Sigmoid colon (tissue), 7 donors: Measurements from ENCODE around the gene NPTN. TPM values are rescaled to one million over a fixed set of nuclear protein-coding genes. Genes with fewer than 3 reads are reported as not detected.

Source experiments
- DNase-seq: peaks from one replicate; pipeline ENCODE4 v3.0.0-alpha.2; 2019
- H3K27ac ChIP-seq, 4 donors: fragments of 200-600 bp; sonication (generic); one replicate each; pipeline ENCODE4 v1.5.1; 2016 to 2019; ENCODE audit warnings: mild to moderate bottlenecking in 1 of 4
- H3K27me3 ChIP-seq, 3 donors: fragments of 200-600 bp; sonication (generic); one replicate each; pipeline ENCODE4 v1.5.1; 2019; ENCODE audit warnings: mild to moderate bottlenecking in 1 of 3
- H3K36me3 ChIP-seq, 4 donors: fragments of 200-600 bp; sonication (generic); one replicate each; pipeline ENCODE4 v1.5.1; 2016 to 2019
- H3K4me1 ChIP-seq, 4 donors: fragments of 200-600 bp; sonication (generic); one replicate each; pipeline ENCODE4 v1.5.1; 2017 to 2019
- H3K4me3 ChIP-seq, 4 donors: fragments of 200-600 bp; sonication (generic); one replicate each; pipeline ENCODE4 v1.5.1; 2017 to 2019; ENCODE audit warnings: mild to moderate bottlenecking in 2 of 4, moderate library complexity in 1 of 4
- H3K9me3 ChIP-seq, 4 donors: fragments of 200-600 bp in 3 of 4; sonication (generic) in 3 of 4; one replicate each; pipeline versions ENCODE4 v1.5.1 to v1.6.1; 2013 to 2019
- EP300 ChIP-seq, 4 donors: sonication (generic); formaldehyde crosslinking; IDR thresholded peaks; one replicate each; pipeline ENCODE4 v1.6.1; 2017; ENCODE audit warnings: antibody characterized with exemption in 4 of 4
- POLR2A ChIP-seq, 2 donors: fragments of 450-650 bp; IDR thresholded peaks; one replicate each; pipeline ENCODE4 v1.6.1; 2016; ENCODE audit warnings: antibody characterized with exemption in 2 of 2, mild to moderate bottlenecking in 2 of 2, moderate library complexity in 2 of 2
- POLR2AphosphoS5 ChIP-seq, 4 donors: sonication (generic); formaldehyde crosslinking; IDR thresholded peaks; one replicate each; pipeline ENCODE4 v1.6.1; 2017; ENCODE audit warnings: antibody characterized with exemption in 4 of 4
- WGBS, 2 donors: extraction: QIAGEN DNeasy Blood & Tissue Kit; methylation state at CpG; one replicate each; pipeline ENCODE4 v1.1.7; 2013; 5-methylcytosine and 5-hydroxymethylcytosine counted together
- intact Hi-C: fragments of 100-400 bp; cut with DNase I; formaldehyde crosslinking; loops from one replicate; pipeline ENCODE4 v1.15.1; 2023
- polyA plus RNA-seq, 3 donors: library from polyadenylated mRNA; stranded (reverse); fragments of 200-250 nt; gene quantifications; one replicate each; pipeline ENCODE4 v1.2.3, GENCODE V29; 2013
- total RNA-seq, 4 donors: library from RNA; depleted of rRNA; stranded (reverse); fragments of >200 nt; gene quantifications; one replicate each; pipeline ENCODE4 v1.1.0, GENCODE V29; 2016
- TF ChIP-seq, protein P1 (sequence below), 4 experiments: fragments of 450-650 bp in 3 of 4; fragments of 200-600 bp in 1 of 4; IDR thresholded peaks; one replicate each; pipeline ENCODE4 v1.5.1; 2016 to 2019; ENCODE audit warnings: antibody characterized with exemption in 4 of 4, mild to moderate bottlenecking in 3 of 4, moderate library complexity in 2 of 4
- donor health status: healthy with polysubstance abuse.
- donor health status: Bipolar disorder and iron deficiency.
- donor health status: healthy.

NPTN gene
- total and polyA plus RNA-seq, 7 donors, result 40.8 to 320 (median 216) TPM

DNA sequence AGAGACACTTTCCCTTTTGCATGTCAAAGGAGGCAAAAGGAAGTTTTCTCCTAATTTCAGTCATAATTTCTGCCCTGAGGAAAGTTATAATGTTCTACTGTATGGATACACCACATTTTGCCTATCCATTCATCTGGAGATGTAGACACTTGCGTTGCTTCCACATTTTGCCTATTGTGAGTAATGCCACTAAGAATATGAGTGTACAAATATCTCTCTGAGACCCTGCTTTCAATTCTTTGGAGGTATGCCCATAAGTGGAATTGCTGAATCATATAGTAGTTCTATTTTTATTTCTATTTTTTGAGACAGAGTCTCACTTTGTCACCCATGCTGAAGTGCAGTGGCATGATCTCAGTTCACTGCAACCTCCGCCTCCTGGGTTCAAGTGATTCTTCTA, 47.4 kb upstream of the NPTN start:
- Histone ChIP-seq H3K9me3 (no peaks in the 10 kb centered on the region), H3K4me1 (peaks cover 0 to 22% (median 20%) of the 10 kb centered on the region in 4 donors), H3K27ac (no peak overlapping the region), H3K36me3 (no peaks in the 10 kb centered on the region), H3K4me3 (no peak overlapping the region), H3K27me3 (no peaks in the 10 kb centered on the region)
- WGBS, 2 donors, result 88 to 96% methylated on average over 2 of the region's 2 CpGs
- intact Hi-C loops, result no loop called here
- DNase-seq, result no peak
- TF ChIP-seq POLR2A (IDR thresholded peaks at IDR 0.05) (no peak), EP300 (IDR thresholded peaks at IDR 0.05) (no peak), POLR2AphosphoS5 (IDR thresholded peaks at IDR 0.05) (no peak)
- TF ChIP-seq, protein P1, sequence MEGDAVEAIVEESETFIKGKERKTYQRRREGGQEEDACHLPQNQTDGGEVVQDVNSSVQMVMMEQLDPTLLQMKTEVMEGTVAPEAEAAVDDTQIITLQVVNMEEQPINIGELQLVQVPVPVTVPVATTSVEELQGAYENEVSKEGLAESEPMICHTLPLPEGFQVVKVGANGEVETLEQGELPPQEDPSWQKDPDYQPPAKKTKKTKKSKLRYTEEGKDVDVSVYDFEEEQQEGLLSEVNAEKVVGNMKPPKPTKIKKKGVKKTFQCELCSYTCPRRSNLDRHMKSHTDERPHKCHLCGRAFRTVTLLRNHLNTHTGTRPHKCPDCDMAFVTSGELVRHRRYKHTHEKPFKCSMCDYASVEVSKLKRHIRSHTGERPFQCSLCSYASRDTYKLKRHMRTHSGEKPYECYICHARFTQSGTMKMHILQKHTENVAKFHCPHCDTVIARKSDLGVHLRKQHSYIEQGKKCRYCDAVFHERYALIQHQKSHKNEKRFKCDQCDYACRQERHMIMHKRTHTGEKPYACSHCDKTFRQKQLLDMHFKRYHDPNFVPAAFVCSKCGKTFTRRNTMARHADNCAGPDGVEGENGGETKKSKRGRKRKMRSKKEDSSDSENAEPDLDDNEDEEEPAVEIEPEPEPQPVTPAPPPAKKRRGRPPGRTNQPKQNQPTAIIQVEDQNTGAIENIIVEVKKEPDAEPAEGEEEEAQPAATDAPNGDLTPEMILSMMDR (IDR thresholded peaks at IDR 0.05), result no peak

DNA sequence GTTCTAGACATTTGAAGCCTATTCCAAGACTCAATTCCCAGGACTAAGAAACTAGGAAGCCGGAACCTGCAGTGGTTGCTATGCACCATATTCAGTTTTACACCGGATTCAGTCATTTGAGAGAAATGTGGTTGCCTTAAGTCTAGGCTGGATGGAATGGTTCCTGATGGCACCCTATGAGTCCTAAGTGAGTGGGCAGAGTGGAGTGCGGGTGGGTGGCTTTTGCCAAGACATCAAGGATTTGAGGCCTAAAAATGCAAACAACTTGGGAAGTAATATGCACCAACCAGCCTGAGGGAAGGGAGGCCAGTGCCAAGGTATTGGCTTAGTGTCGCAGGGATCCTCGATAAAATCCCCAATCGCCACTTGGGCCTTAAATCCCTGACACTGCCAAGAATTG, 46.8 kb upstream of the NPTN start:
- TF ChIP-seq POLR2AphosphoS5 (IDR thresholded peaks at IDR 0.05) (no peak), POLR2A (IDR thresholded peaks at IDR 0.05) (no peak), EP300 (IDR thresholded peaks at IDR 0.05) (no peak)
- TF ChIP-seq, protein P1 (IDR thresholded peaks at IDR 0.05), result no peak

DNA sequence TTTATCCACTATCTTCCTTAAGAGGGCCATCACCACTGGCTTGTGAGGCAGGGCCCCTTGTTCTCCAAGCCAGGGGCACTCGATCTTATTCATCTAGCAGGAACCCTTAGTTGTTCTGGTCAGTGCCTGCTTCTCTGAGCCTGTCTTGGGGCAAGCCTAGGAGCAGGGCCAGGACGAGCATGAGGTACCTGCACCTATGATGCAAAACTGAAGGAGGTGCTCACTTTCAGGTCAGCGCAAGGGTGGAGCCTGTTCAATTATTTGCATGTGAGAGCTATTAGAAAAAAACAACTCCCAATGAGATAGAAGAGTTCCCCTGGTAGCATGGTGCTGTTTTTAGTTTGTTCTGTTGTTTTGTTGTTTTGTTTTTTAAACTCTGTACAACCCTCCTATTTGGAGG, 46.0 kb upstream of the NPTN start:
- no peak for TF ChIP-seq POLR2A (IDR thresholded peaks at IDR 0.05)
- TF ChIP-seq POLR2AphosphoS5 (IDR thresholded peaks at IDR 0.05), result no peak
- TF ChIP-seq, protein P1 (IDR thresholded peaks at IDR 0.05), result no peak
- no peak for TF ChIP-seq EP300 (IDR thresholded peaks at IDR 0.05)
- Histone ChIP-seq H3K4me1 (peaks cover 0 to 15% (median 13%) of the 10 kb centered on the region in 4 donors), H3K4me3 (no peak overlapping the region), H3K27me3 (no peaks in the 10 kb centered on the region), H3K27ac (no peak overlapping the region), H3K9me3 (no peaks in the 10 kb centered on the region), H3K36me3 (no peaks in the 10 kb centered on the region)
- intact Hi-C loops, result no loop called here
- no peak for DNase-seq
- 81 to 86% methylated on average over 3 of the region's 3 CpGs for WGBS, 2 donors

More for the DNA sequence above, 46.8 kb upstream of the NPTN start:
- 95% methylated on average over 6 of the region's 6 CpGs for WGBS, 2 donors
- intact Hi-C loops, result no loop called here
- H3K36me3 ChIP-seq, result no peaks in the 10 kb centered on the region
- peaks cover 0 to 16% (median 15%) of the 10 kb centered on the region in 4 donors for H3K4me1 ChIP-seq
- no peak overlapping the region for H3K4me3 ChIP-seq
- H3K9me3 ChIP-seq, result no peaks in the 10 kb centered on the region
- DNase-seq, result no peak
- no peak overlapping the region for H3K27ac ChIP-seq
- no peaks in the 10 kb centered on the region for H3K27me3 ChIP-seq

DNA sequence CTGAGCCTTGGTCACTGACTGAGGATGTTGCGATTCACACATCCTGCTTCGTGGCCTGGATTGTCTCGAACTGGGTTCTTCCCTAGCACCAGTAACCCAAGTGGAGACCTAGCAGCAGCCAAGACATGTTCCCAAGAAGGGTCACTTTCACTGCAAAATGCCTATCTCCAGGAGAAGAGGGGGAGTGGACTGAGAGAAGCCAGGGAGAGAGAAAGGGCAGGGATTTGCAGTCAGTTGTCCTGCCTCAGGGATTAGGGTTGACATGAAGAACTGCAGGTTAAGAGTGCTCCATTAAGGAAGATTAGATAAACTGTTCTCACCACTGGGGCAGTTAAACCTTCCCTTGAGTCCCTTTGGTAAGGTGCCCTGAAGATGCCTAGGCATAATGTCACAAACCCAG, 45.3 kb upstream of the NPTN start:
- Histone ChIP-seq H3K9me3 (no peaks in the 10 kb centered on the region), H3K4me3 (no peak overlapping the region), H3K4me1 (peaks cover 0 to 9% (median 9%) of the 10 kb centered on the region in 4 donors), H3K27me3 (no peaks in the 10 kb centered on the region), H3K36me3 (no peaks in the 10 kb centered on the region), H3K27ac (no peak overlapping the region)
- WGBS, 2 donors, result 67 to 75% methylated on average over 3 of the region's 3 CpGs
- no peak for TF ChIP-seq POLR2A (IDR thresholded peaks at IDR 0.05)
- no peak for TF ChIP-seq EP300 (IDR thresholded peaks at IDR 0.05)
- TF ChIP-seq POLR2AphosphoS5 (IDR thresholded peaks at IDR 0.05), result no peak
- TF ChIP-seq, protein P1 (IDR thresholded peaks at IDR 0.05), result no peak
- no peak for DNase-seq
- intact Hi-C loops, result no loop called here

DNA sequence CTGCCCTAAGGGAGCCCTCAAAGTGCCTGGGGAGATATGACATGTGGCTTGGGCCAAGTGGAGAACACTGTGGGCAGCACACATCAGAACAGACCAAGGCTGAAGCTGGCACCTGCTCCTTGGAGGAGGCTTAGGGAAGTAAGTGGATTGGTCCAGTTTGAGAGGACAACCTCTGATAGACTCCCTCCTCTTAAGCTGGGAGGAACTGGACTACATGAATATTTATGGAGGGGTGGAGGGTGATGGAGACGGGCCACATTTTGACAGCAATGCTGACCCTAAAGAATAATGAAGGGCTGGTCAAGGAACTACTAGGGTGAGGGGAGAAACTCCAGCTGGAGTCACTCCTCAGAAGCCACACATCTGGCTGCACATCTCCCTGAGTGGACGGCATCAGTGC, 44.5 kb upstream of the NPTN start:
- intact Hi-C loops, result loop anchor here (1.0 kb wide), 1 partner anchor 23 kb away; no protein-coding TSS in a partner anchor
- Histone ChIP-seq H3K27me3 (peaks cover 0 to 6% (median 0%) of the 10 kb centered on the region in 3 donors), H3K27ac (no peak overlapping the region), H3K36me3 (no peaks in the 10 kb centered on the region), H3K4me3 (no peak overlapping the region), H3K4me1 (peaks cover 0 to 6% (median 4%) of the 10 kb centered on the region in 4 donors), H3K9me3 (no peaks in the 10 kb centered on the region)
- WGBS, 2 donors, result 80 to 81% methylated on average over 2 of the region's 2 CpGs
- no peak for DNase-seq
- no peak for TF ChIP-seq POLR2AphosphoS5 (IDR thresholded peaks at IDR 0.05)
- TF ChIP-seq EP300 (IDR thresholded peaks at IDR 0.05), result no peak
